Caco-2 (cell line): Measurements from ENCODE around the gene RNF112. TPM values are rescaled to one million over a fixed set of nuclear protein-coding genes. Genes with fewer than 3 reads are reported as not detected.
"Not testable (repeated sequence)": the region's sequence is repeated elsewhere in the genome, so short reads cannot be mapped to it uniquely, and the experiment has no call there.

Experiments used
- BruUV-seq: library from RNA; stranded (reverse); fragments of 400-500 nt; replicated peaks from 2 replicates; lab custom pipeline; 2021; lab: Mats Ljungman, UMichigan
- CTCF ChIA-PET: fragments of 300-600 bp; sonication (Branson Sonifier 250); formaldehyde crosslinking; loops from one replicate; lab custom pipeline; 2022; ENCODE audit warnings: antibody characterized with exemption; lab: Charles Lee
- POLR2A ChIA-PET: fragments of 300-600 bp; sonication (Branson Sonifier 250); formaldehyde crosslinking; loops from one replicate; lab custom pipeline; 2022; ENCODE audit warnings: antibody characterized with exemption; lab: Charles Lee
- DNase-seq, 2 experiments: peaks; one replicate each; pipeline versions ENCODE4 v3.0.0 to v3.0.0-alpha.2; 2020 to 2022
- H3K27me3 ChIP-seq: replicated peaks from 2 replicates; pipeline ENCODE4 v1.6.0; 2011; ENCODE audit warnings: low read length; ENCODE audit not compliant: control insufficient read depth, insufficient read depth
- H3K36me3 ChIP-seq: 2 replicates; pipeline ENCODE4 v1.5.1; 2011; ENCODE audit warnings: low read length; ENCODE audit not compliant: control insufficient read depth, insufficient read depth
- H3K4me1 ChIP-seq: fragments of 250-450 bp; sonication (Bioruptor Pico); 2 replicates; pipeline ENCODE4 v1.5.1; 2020; ENCODE audit warnings: mild to moderate bottlenecking
- H3K4me3 ChIP-seq: 2 replicates; pipeline ENCODE4 v1.5.1; 2011; ENCODE audit warnings: low read depth, mild to moderate bottlenecking, control low read depth, low read length
- H3K9me3 ChIP-seq: fragments of 250-450 bp; sonication (Bioruptor Pico); 2 replicates; pipeline ENCODE4 v1.5.1; 2020; ENCODE audit warnings: mild to moderate bottlenecking, moderate library complexity
- H3K27ac Mint-ChIP-seq: one replicate; pipeline ENCODE4 v1.8.0; 2022; ENCODE audit warnings: mixed read lengths; ENCODE audit not compliant: unreplicated experiment
- H3K27me3 Mint-ChIP-seq: one replicate; pipeline ENCODE4 v1.8.0; 2022; ENCODE audit warnings: mixed read lengths; ENCODE audit not compliant: insufficient read depth, unreplicated experiment
- H3K36me3 Mint-ChIP-seq: one replicate; pipeline ENCODE4 v1.8.0; 2022; ENCODE audit warnings: mild to moderate bottlenecking, mixed read lengths; ENCODE audit not compliant: insufficient read depth, unreplicated experiment
- H3K4me1 Mint-ChIP-seq: one replicate; pipeline ENCODE4 v1.8.0; 2022; ENCODE audit warnings: low read depth, mixed read lengths; ENCODE audit not compliant: unreplicated experiment
- H3K4me3 Mint-ChIP-seq: one replicate; pipeline ENCODE4 v1.8.0; 2022; ENCODE audit warnings: mild to moderate bottlenecking, moderate library complexity, mixed read lengths; ENCODE audit not compliant: unreplicated experiment
- H3K9me3 Mint-ChIP-seq: one replicate; pipeline ENCODE4 v1.8.0; 2022; ENCODE audit warnings: mixed read lengths; ENCODE audit not compliant: unreplicated experiment
- CTCF ChIP-seq, 2 experiments: fragments of 200-600 bp in 1 of 2; IDR thresholded peaks; 1 replicate in 1 of 2; 2 replicates in 1 of 2; pipeline versions ENCODE4 v1.5.1 to v1.8.0; 2011 to 2022; ENCODE audit warnings: antibody characterized with exemption in 1 of 2, control low read depth in 1 of 2, inconsistent platforms in 1 of 2, low read depth in 1 of 2, low read length in 1 of 2, mild to moderate bottlenecking in 1 of 2, moderate library complexity in 1 of 2; ENCODE audit not compliant: insufficient read depth in 1 of 2, severe bottlenecking in 1 of 2, unreplicated experiment in 1 of 2
- intact Hi-C: fragments of 100-400 bp; cut with micrococcal nuclease; formaldehyde crosslinking; loops from one replicate; pipeline ENCODE4 v1.10.0; 2022; ENCODE audit not compliant: unreplicated experiment
- total RNA-seq: library from RNA; stranded (reverse); gene quantifications from 2 replicates; pipeline ENCODE4 v1.2.3, GENCODE V29; 2022

Gene RNF112
- total RNA-seq, 1 experiment from 2014 or later, result not detected

- H3K36me3 ChIP-seq, result no peaks in the 10 kb centered on the region
- ChIA-PET POLR2A (no interaction called here), CTCF (no interaction called here)
- TF ChIP-seq CTCF (IDR thresholded peaks at IDR 0.05; ENCODE audit: insufficient read depth in 1 of 2, low read depth in 1 of 2, low read length in 1 of 2, severe bottlenecking in 1 of 2, unreplicated experiment in 1 of 2), result no peak
- Mint-ChIP-seq H3K9me3 (peaks cover 33% of the 10 kb centered on the region), H3K27me3 (peaks cover 4% of the 10 kb centered on the region), H3K27ac (no peak overlapping the region), H3K36me3 (no peaks in the 10 kb centered on the region), H3K4me1 (no peaks in the 10 kb centered on the region), H3K4me3 (no peak overlapping the region)
- intact Hi-C loops, result no loop called here
- no peak overlapping the region for H3K4me3 ChIP-seq
- peaks cover 30% of the 10 kb centered on the region for H3K9me3 ChIP-seq
- BruUV-seq, result no TSS peak
- no peaks in the 10 kb centered on the region for H3K27me3 ChIP-seq
- no peaks in the 10 kb centered on the region for H3K4me1 ChIP-seq
- DNase-seq, result no peak
Observed at GRCh38 chr17:19440421-19440820, 29.4 kb downstream of the RNF112 start.

DNA sequence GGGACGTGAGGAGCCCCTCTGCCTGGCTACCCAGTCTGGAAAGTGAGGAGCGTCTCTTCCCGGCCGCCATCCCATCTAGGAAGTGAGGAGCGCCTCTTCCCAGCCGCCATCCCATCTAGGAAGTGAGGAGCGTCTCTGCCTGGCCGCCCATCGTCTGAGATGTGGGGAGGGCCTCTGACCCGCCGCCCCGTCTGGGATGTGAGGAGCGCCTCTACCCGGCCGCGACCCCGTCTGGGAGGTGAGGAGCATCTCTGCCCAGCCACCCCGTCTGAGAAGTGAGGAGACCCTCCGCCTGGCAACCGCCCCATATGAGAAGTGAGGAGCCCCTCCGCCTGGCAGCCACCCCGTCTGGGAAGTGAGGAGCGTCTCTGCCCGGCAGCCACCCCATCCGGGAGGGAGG is 30.3 kb downstream of the RNF112 start:
- BruUV-seq, H3K27me3 Mint-ChIP-seq, H3K36me3 ChIP-seq, CTCF ChIA-PET, H3K4me3 Mint-ChIP-seq, H3K27me3 ChIP-seq, H3K36me3 Mint-ChIP-seq, H3K4me1 Mint-ChIP-seq, H3K4me1 ChIP-seq, H3K4me3 ChIP-seq, DNase-seq, intact Hi-C loops, H3K27ac Mint-ChIP-seq, POLR2A ChIA-PET: not testable (repeated sequence)
- H3K9me3 ChIP-seq, result peaks cover 34% of the 10 kb centered on the region
- peaks cover 40% of the 10 kb centered on the region for H3K9me3 Mint-ChIP-seq

GRCh38 chr17:19442731-19443130 is 31.7 kb downstream of the RNF112 start:
- Histone ChIP-seq H3K4me1 (no peaks in the 10 kb centered on the region), H3K4me3 (no peak overlapping the region), H3K27me3 (no peaks in the 10 kb centered on the region), H3K9me3 (peaks cover 34% of the 10 kb centered on the region), H3K36me3 (no peaks in the 10 kb centered on the region)
- peaks cover 4% of the 10 kb centered on the region for H3K27me3 Mint-ChIP-seq
- no peak for TF ChIP-seq CTCF (IDR thresholded peaks at IDR 0.05; ENCODE audit: insufficient read depth in 1 of 2, low read depth in 1 of 2, low read length in 1 of 2, severe bottlenecking in 1 of 2, unreplicated experiment in 1 of 2)
- POLR2A ChIA-PET, result no interaction called here
- H3K4me1 Mint-ChIP-seq, result no peaks in the 10 kb centered on the region
- CTCF ChIA-PET, result no interaction called here
- H3K9me3 Mint-ChIP-seq, result peaks cover 40% of the 10 kb centered on the region
- BruUV-seq, result no TSS peak
- H3K4me3 Mint-ChIP-seq, result no peak overlapping the region
- no peak overlapping the region for H3K27ac Mint-ChIP-seq
- DNase-seq, result no peak
- no peaks in the 10 kb centered on the region for H3K36me3 Mint-ChIP-seq
- intact Hi-C loops, result no loop called here

- Histone ChIP-seq H3K9me3 (peaks cover 34% of the 10 kb centered on the region), H3K4me1 (no peaks in the 10 kb centered on the region), H3K27me3 (no peaks in the 10 kb centered on the region), H3K36me3 (no peaks in the 10 kb centered on the region), H3K4me3 (no peak overlapping the region)
- Mint-ChIP-seq H3K36me3 (no peaks in the 10 kb centered on the region), H3K9me3 (peaks cover 40% of the 10 kb centered on the region), H3K4me1 (no peaks in the 10 kb centered on the region), H3K27ac (no peak overlapping the region), H3K4me3 (no peak overlapping the region), H3K27me3 (peaks cover 4% of the 10 kb centered on the region)
- intact Hi-C loops, result no loop called here
- ChIA-PET POLR2A (no interaction called here), CTCF (no interaction called here)
- no peak for DNase-seq
- no TSS peak for BruUV-seq
- TF ChIP-seq CTCF (IDR thresholded peaks at IDR 0.05; ENCODE audit: insufficient read depth in 1 of 2, low read depth in 1 of 2, low read length in 1 of 2, severe bottlenecking in 1 of 2, unreplicated experiment in 1 of 2), result no peak
Observed at GRCh38 chr17:19443148-19443547, 32.1 kb downstream of the RNF112 start.
